HCT116 (cell line): ENCODE data around the gene SUPT5H. TPM values are rescaled to one million over a fixed set of nuclear protein-coding genes. Genes with fewer than 3 reads are reported as not detected.

Experiments
- ATAC-seq: fragments of 200-7000 bp; cut with Tn5 transposase; 2 replicates; pipeline ENCODE4 v1.9.1; 2020; ENCODE audit warnings: mild to moderate bottlenecking, moderate library complexity
- BruUV-seq: library from RNA; stranded (reverse); fragments of 400-500 nt; replicated peaks from 2 replicates; lab custom pipeline; 2021; lab: Mats Ljungman, UMichigan
- CTCF ChIA-PET: fragments of 300-600 bp; sonication (Branson Sonifier 250); formaldehyde crosslinking; loops from one replicate; lab custom pipeline; 2021; ENCODE audit warnings: antibody characterized with exemption; lab: Charles Lee
- POLR2A ChIA-PET: fragments of 300-600, 350-600 bp; sonication (Branson Sonifier 250); formaldehyde crosslinking; loops from one replicate; lab custom pipeline; 2021; ENCODE audit warnings: antibody characterized with exemption; lab: Charles Lee
- RAD21 ChIA-PET, 2 experiments: fragments of 300-600 bp; sonication (Branson Sonifier 250); formaldehyde crosslinking; loops; one replicate each; lab custom pipeline; 2023; ENCODE audit warnings: low total read pairs in 2 of 2; ENCODE audit not compliant: uncharacterized antibody in 2 of 2, unreplicated experiment in 2 of 2, low non-redundant PET in 1 of 2; lab: Charles Lee
- DNase-seq: peaks from one replicate; pipeline ENCODE4 v3.0.0-alpha.2; 2010; ENCODE audit warnings: low read depth, low spot score
- H2AFZ ChIP-seq: fragments of 200-600 bp; shearing (Covaris generic), sonication (generic); 2 replicates; pipeline ENCODE4 v1.6.1; 2017; ENCODE audit warnings: low read depth, mixed run types, mixed read lengths, antibody characterized with exemption, low read length; ENCODE audit not compliant: poor library complexity, severe bottlenecking
- H3K27ac ChIP-seq: 2 replicates; pipeline ENCODE4 v1.5.1; 2012; ENCODE audit warnings: low read depth, low read length
- H3K27me3 ChIP-seq: fragments of 200-600 bp; sonication (generic); 2 replicates; pipeline ENCODE4 v1.6.1; 2016; ENCODE audit warnings: mixed run types, low read length, mixed read lengths; ENCODE audit not compliant: insufficient read depth
- H3K36me3 ChIP-seq, 2 experiments: fragments of 200-500 bp in 1 of 2; fragments of 200-600 bp in 1 of 2; sonication (Bioruptor generic) in 1 of 2; sonication (generic) in 1 of 2; 2 replicates each; pipeline versions ENCODE4 v1.5.1 to v1.6.1; 2014 to 2016; ENCODE audit warnings: low read length in 2 of 2, inconsistent platforms in 1 of 2, mixed read lengths in 1 of 2, mixed run types in 1 of 2; ENCODE audit not compliant: insufficient read depth in 2 of 2, control insufficient read depth in 1 of 2
- H3K4me1 ChIP-seq, 2 experiments: fragments of 200-600 bp in 1 of 2; sonication (generic) in 1 of 2; 2 replicates each; pipeline versions ENCODE4 v1.5.1 to v1.6.1; 2012 to 2017; ENCODE audit warnings: low read length in 2 of 2, inconsistent platforms in 1 of 2, mild to moderate bottlenecking in 1 of 2, mixed read lengths in 1 of 2, mixed run types in 1 of 2, moderate library complexity in 1 of 2; ENCODE audit not compliant: insufficient read depth in 2 of 2, control insufficient read depth in 1 of 2
- H3K4me2 ChIP-seq: fragments of 200-600 bp; sonication (generic); 2 replicates; pipeline ENCODE4 v1.6.1; 2017; ENCODE audit warnings: mixed run types, low read length, mixed read lengths
- H3K4me3 ChIP-seq, 2 experiments: fragments of 200-600 bp in 1 of 2; sonication (generic) in 1 of 2; replicated peaks in 1 of 2; 2 replicates each; pipeline ENCODE4 v1.5.1; 2011 to 2016; ENCODE audit warnings: low read length in 2 of 2, control low read depth in 1 of 2, low read depth in 1 of 2, mild to moderate bottlenecking in 1 of 2, mixed read lengths in 1 of 2, mixed run types in 1 of 2
- H3K79me2 ChIP-seq: fragments of 200-600 bp; sonication (generic); 2 replicates; pipeline ENCODE4 v1.6.1; 2017; ENCODE audit warnings: mild to moderate bottlenecking, mixed run types, low read length, moderate library complexity, mixed read lengths; ENCODE audit not compliant: insufficient read depth
- H3K9ac ChIP-seq: fragments of 200-600 bp; sonication (generic); 2 replicates; pipeline ENCODE4 v1.6.1; 2016; ENCODE audit warnings: low read length, mixed read lengths
- H3K9me2 ChIP-seq: fragments of 200-600 bp; sonication (generic), shearing (Covaris generic); 2 replicates; pipeline ENCODE4 v1.6.1; 2017; ENCODE audit warnings: mixed run types, mild to moderate bottlenecking, moderate library complexity; ENCODE audit not compliant: insufficient read depth
- H3K9me3 ChIP-seq, 2 experiments: fragments of 200-500 bp in 1 of 2; fragments of 200-600 bp in 1 of 2; sonication (Bioruptor generic) in 1 of 2; sonication (generic) in 1 of 2; 2 replicates each; pipeline ENCODE4 v1.6.1; 2014 to 2017; ENCODE audit warnings: low read length in 2 of 2, mixed read lengths in 2 of 2, inconsistent platforms in 1 of 2, low read depth in 1 of 2, mild to moderate bottlenecking in 1 of 2, mixed run types in 1 of 2, moderate library complexity in 1 of 2; ENCODE audit not compliant: control insufficient read depth in 1 of 2, insufficient read depth in 1 of 2
- H4K20me1 ChIP-seq: fragments of 200-600 bp; sonication (generic), shearing (Covaris generic); 2 replicates; pipeline ENCODE4 v1.6.1; 2017; ENCODE audit warnings: mixed run types, mild to moderate bottlenecking, moderate library complexity; ENCODE audit not compliant: insufficient read depth
- CEBPB ChIP-seq: IDR thresholded peaks from 2 replicates; pipeline ENCODE4 v1.6.1; 2012; ENCODE audit warnings: low read depth
- ELF1 ChIP-seq: IDR thresholded peaks from 2 replicates; pipeline ENCODE4 v1.6.1; 2012; ENCODE audit warnings: low read depth, borderline replicate concordance
- EZH2phosphoT487 ChIP-seq: fragments of 200-600 bp; IDR thresholded peaks from 2 replicates; pipeline ENCODE4 v1.6.1; 2018; ENCODE audit warnings: antibody characterized with exemption, borderline replicate concordance
- FOSL1 ChIP-seq: IDR thresholded peaks from 2 replicates; pipeline ENCODE4 v1.6.1; 2012; ENCODE audit warnings: low read depth
- POLR2AphosphoS5 ChIP-seq: IDR thresholded peaks from 2 replicates; pipeline ENCODE4 v1.6.1; 2011; ENCODE audit warnings: mild to moderate bottlenecking, low read depth, low read length, moderate library complexity
- TCF7L2 ChIP-seq: IDR thresholded peaks from 2 replicates; pipeline ENCODE4 v1.7.0; 2011; ENCODE audit warnings: borderline replicate concordance, inconsistent platforms; ENCODE audit not compliant: insufficient read depth, insufficient read length; ENCODE audit errors: extremely low read depth
- YY1 ChIP-seq: IDR thresholded peaks from 2 replicates; pipeline ENCODE4 v1.6.1; 2011; ENCODE audit warnings: low read length, low read depth, moderate library complexity, mild to moderate bottlenecking; ENCODE audit not compliant: insufficient replicate concordance; ENCODE audit errors: extremely low read depth
- ZFX ChIP-seq: fragments of 450-650 bp; IDR thresholded peaks from 2 replicates; pipeline ENCODE4 v1.6.1; 2017
- intact Hi-C: fragments of 100-400 bp; cut with micrococcal nuclease; formaldehyde crosslinking; loops from 2 replicates; pipeline ENCODE4 v1.10.0; 2022
- total RNA-seq: library from RNA; stranded (reverse); gene quantifications from one replicate; pipeline ENCODE4 v1.2.1, GENCODE V29; 2021; ENCODE audit not compliant: unreplicated experiment

SUPT5H gene
- total RNA-seq, 1 experiment from 2014 or later = 120 TPM

- TF ChIP-seq YY1 (no peak), ZFX (peak; percentile 67; the same call in 1 of the 2 replicates), FOSL1 (no peak), ELF1 (no peak)
Measured at GRCh38 chr19:39502640-39503417, 57.4 kb downstream of the SUPT5H start (continued).

- ATAC-seq (no peak), DNase-seq (no peak)
- H3K4me1 ChIP-seq = peaks cover 0 to 4% of the 10 kb centered on the region in 2 experiments; a peak in 1 of 4 replicates
- H3K27me3 ChIP-seq = no peaks in the 10 kb centered on the region
- intact Hi-C loops = no loop called here
- H3K4me3 ChIP-seq = no peak overlapping the region
- no peak for TF ChIP-seq TCF7L2
- no peak for TF ChIP-seq ELF1
- TF ChIP-seq CEBPB = no peak
- TF ChIP-seq FOSL1 = no peak
- TF ChIP-seq POLR2AphosphoS5 = no peak
- TF ChIP-seq EZH2phosphoT487 = no peak
- no peaks in the 10 kb centered on the region for H3K79me2 ChIP-seq
- no peaks in the 10 kb centered on the region for H4K20me1 ChIP-seq
- ChIA-PET CTCF (no interaction called here), POLR2A (no interaction called here), RAD21 (no interaction called here)
- H3K4me2 ChIP-seq = no peak overlapping the region
- no peaks in the 10 kb centered on the region for H3K9me3 ChIP-seq
- no peaks in the 10 kb centered on the region for H3K9me2 ChIP-seq
- no peak overlapping the region for H3K27ac ChIP-seq
- no peak overlapping the region for H2AFZ ChIP-seq
- BruUV-seq = no TSS peak
- H3K36me3 ChIP-seq = no peaks in the 10 kb centered on the region
- no peak overlapping the region for H3K9ac ChIP-seq
Measured at GRCh38 chr19:39506598-39506943, 61.2 kb downstream of the SUPT5H start.
